Muscle layer of duodenum (tissue), 2 donors: ENCODE data around the gene STAU1.
"Not testable (repeated sequence)": the region's sequence is repeated elsewhere in the genome, so short reads cannot be mapped to it uniquely, and the experiment has no call there.

Experiments used
- H3K27ac ChIP-seq: one replicate; pipeline ENCODE4 v1.7.0; 2013; ENCODE audit warnings: mild to moderate bottlenecking, low read length
- H3K27me3 ChIP-seq: one replicate; pipeline ENCODE4 v1.7.0; 2013; ENCODE audit warnings: low read depth, mild to moderate bottlenecking, control low read depth, low read length
- H3K36me3 ChIP-seq, 2 donors: one replicate each; pipeline ENCODE4 v1.7.0; 2013; ENCODE audit warnings: low read length in 2 of 2, control low read depth in 1 of 2, mild to moderate bottlenecking in 1 of 2; ENCODE audit not compliant: insufficient read depth in 2 of 2, control insufficient read depth in 1 of 2
- H3K4me1 ChIP-seq, 2 donors: one replicate each; pipeline ENCODE4 v1.7.0; 2013; ENCODE audit warnings: low read length in 2 of 2, mild to moderate bottlenecking in 2 of 2, control low read depth in 1 of 2, moderate library complexity in 1 of 2; ENCODE audit not compliant: insufficient read depth in 2 of 2, control insufficient read depth in 1 of 2
- H3K4me3 ChIP-seq, 2 donors: one replicate each; pipeline ENCODE4 v1.7.0; 2013; ENCODE audit warnings: low read length in 2 of 2, low read depth in 1 of 2, mild to moderate bottlenecking in 1 of 2
- H3K9me3 ChIP-seq, 2 donors: one replicate each; pipeline ENCODE4 v1.7.0; 2013; ENCODE audit warnings: low read length in 2 of 2, control low read depth in 1 of 2, mild to moderate bottlenecking in 1 of 2; ENCODE audit not compliant: control insufficient read depth in 1 of 2
- donor health status: healthy.

The STAU1 gene

DNA sequence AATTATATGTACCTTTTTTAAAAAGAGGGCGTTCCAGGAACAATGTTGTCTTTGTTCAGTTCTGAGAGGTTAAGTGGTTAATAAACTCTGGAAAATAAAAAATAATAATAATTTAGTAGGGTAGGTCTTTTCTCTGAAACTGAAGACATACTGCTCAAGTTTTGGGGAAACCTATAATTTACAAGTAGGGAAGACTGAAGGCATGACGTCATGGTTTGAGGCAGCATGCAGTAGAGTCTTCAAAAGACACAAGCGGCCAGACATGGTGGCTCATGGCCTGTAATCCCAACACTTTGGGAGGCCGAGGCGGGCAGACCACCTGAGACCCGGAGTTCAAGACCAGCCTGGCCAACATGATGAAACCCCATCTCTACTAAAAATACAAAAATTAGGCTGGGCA lies 14.0 kb downstream of the STAU1 start:
- Histone ChIP-seq H3K27me3 (no peaks in the 10 kb centered on the region), H3K9me3 (no peaks in the 10 kb centered on the region), H3K4me1 (peaks cover 0 to 3% of the 10 kb centered on the region in 2 donors), H3K4me3 (no peak overlapping the region), H3K36me3 (peaks cover 0 to 12% of the 10 kb centered on the region in 2 donors), H3K27ac (no peak overlapping the region)

DNA sequence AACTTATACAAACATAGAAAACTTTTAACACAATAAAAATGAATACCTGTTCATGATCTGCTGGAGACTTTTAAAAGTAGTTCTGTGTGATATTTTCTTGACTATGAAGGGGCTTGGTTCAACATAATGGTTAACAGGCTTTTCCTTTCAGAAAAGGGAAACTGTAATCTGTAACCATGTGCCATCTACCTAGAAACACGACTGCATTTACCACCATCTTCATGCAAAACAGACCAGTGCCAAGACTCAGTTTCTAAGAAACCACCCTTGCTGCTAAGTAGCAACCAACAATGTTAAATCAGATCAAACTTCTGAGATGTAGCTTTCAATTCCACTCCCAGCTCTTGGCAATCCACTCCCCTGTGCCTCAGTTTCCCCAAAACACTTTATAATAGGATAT lies 15.7 kb downstream of the STAU1 start:
- Histone ChIP-seq H3K27ac (no peak overlapping the region), H3K4me3 (no peak overlapping the region), H3K36me3 (peaks cover 0 to 9% of the 10 kb centered on the region in 2 donors), H3K9me3 (no peaks in the 10 kb centered on the region), H3K4me1 (peaks cover 4 to 8% of the 10 kb centered on the region in 2 donors), H3K27me3 (no peaks in the 10 kb centered on the region)

DNA sequence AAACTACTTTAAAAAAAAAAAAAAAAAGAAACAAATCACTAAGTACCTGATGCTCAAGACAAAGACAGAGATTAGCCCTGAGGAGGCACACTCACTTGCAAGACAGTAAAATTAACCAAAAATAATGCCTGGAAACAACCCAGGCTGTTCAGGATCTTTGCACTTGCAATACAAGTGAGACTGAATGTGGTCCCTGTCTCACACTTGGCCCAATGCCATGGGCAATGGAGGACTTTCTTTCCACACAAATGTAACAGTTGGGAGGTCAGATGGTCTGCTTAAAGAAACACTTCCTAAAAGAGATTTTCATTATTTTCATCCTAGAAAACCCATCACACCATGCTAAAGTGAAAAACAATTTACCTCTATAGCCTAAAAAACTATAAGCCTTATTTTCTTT lies 16.2 kb downstream of the STAU1 start:
- H3K4me1 ChIP-seq, result peaks cover 4 to 13% of the 10 kb centered on the region in 2 donors
- no peak overlapping the region for H3K4me3 ChIP-seq

DNA sequence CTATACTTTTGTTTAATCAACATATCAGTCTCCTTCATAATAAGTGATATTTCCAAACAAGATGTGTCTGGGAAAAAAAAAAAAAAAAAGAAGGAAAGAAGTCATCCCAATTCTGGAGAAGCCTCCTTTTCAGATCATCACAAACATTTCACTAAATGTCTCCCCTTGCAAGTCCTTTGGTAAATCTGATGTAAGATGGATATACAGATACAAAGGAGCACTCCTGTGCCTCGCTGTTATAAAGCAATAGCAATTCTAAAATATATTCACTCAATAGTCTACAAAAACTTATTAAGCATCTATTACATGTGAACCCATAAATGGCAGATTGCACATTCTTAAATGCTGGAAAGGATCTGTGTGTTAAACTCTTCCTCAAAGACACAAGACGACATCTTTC lies 17.4 kb downstream of the STAU1 start:
- H3K27me3 ChIP-seq, result no peaks in the 10 kb centered on the region
- no peaks in the 10 kb centered on the region for H3K9me3 ChIP-seq
- peaks cover 1 to 9% of the 10 kb centered on the region in 2 donors for H3K36me3 ChIP-seq
- peaks cover 4 to 17% of the 10 kb centered on the region in 2 donors for H3K4me1 ChIP-seq
- H3K27ac ChIP-seq, result no peak overlapping the region
- H3K4me3 ChIP-seq, result no peak overlapping the region

More for the DNA sequence above, 16.2 kb downstream of the STAU1 start:
- Histone ChIP-seq H3K9me3 (no peaks in the 10 kb centered on the region), H3K27me3 (no peaks in the 10 kb centered on the region), H3K36me3 (peaks cover 0 to 9% of the 10 kb centered on the region in 2 donors), H3K27ac (no peak overlapping the region)

DNA sequence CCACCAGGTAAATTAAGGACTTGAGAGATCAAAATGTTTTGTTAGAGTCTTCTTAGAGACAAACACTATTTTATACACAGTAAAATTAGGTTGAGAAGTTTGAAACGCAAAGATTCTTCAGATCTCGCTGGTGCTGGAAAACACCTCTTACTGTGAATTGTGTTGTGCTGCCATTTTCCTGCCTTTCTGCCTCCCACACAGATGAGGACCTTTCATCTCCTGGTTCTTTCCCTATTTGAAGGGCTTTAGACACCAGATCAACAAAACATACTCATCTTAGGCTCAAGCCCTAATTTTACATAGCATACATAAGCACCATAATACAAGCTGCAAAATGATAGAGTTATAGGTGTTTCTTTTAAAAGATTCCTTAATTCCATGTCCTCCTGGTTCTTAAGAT lies 18.6 kb downstream of the STAU1 start:
- Histone ChIP-seq H3K27ac (no peak overlapping the region), H3K27me3 (no peaks in the 10 kb centered on the region), H3K9me3 (no peaks in the 10 kb centered on the region), H3K4me3 (no peak overlapping the region), H3K4me1 (peaks cover 4 to 17% of the 10 kb centered on the region in 2 donors), H3K36me3 (peaks cover 8 to 9% of the 10 kb centered on the region in 2 donors)

DNA sequence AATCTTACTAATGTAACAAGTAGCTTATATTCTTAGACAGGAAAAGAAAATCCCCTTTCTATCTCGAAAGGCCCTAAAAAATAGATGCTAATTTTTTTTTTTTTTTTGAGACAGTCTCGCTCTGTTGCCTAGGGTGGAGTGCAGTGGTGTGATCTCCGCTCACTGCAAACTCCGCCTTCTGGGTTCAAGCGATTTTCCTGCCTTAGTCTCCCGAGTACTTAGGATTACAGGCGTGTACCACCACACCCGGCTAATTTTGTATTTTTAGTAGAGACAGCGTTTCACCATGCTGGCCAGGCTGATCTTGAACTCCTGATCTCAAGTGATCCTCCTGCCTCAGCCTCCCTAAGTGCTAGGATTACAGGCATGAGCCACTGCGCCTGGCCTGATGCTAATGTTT lies 19.3 kb downstream of the STAU1 start:
- not testable (repeated sequence) for H3K9me3 ChIP-seq, H3K27ac ChIP-seq, H3K4me3 ChIP-seq, H3K27me3 ChIP-seq
- H3K36me3 ChIP-seq, result peaks cover 7 to 12% of the 10 kb centered on the region in 2 donors
- peaks cover 4 to 17% of the 10 kb centered on the region in 2 donors for H3K4me1 ChIP-seq

DNA sequence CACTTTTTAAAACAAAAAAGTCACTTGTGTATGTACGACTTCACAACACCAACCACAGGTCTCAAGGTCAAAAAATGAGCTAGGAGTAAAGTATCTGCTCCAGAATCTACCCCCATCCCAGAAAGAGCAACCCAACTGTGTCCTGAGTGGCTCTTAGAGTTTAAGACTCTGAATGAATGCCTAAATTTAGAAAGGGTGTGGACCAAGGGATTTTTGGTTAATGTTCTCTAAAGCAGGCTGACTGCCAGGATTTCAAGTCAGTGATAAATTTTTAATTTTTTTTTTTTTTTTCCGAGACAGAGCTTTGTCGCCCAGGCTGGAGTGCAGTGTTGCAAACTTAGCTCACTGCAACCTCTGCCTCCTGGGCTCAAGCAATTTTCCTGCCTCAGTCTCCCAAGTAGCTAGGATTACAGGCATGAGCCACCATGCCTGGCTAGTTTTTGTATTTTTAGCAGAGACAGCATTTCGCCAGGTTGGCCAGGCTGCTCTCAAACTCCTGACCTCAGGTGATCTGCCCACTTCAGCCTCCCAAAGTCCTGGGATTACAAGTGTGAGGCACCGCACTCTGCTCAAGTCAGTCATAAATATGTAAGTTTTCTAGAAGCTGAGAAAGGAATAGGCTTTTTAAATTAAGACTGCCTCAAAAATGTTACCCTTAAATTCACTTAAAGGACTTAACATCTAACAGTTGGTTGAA lies 20.2 kb downstream of the STAU1 start:
- Histone ChIP-seq H3K4me1 (peaks cover 4 to 17% of the 10 kb centered on the region in 2 donors), H3K9me3 (no peaks in the 10 kb centered on the region), H3K27ac (no peak overlapping the region), H3K27me3 (no peaks in the 10 kb centered on the region), H3K36me3 (peaks cover 0 to 12% of the 10 kb centered on the region in 2 donors), H3K4me3 (no peak overlapping the region)

DNA sequence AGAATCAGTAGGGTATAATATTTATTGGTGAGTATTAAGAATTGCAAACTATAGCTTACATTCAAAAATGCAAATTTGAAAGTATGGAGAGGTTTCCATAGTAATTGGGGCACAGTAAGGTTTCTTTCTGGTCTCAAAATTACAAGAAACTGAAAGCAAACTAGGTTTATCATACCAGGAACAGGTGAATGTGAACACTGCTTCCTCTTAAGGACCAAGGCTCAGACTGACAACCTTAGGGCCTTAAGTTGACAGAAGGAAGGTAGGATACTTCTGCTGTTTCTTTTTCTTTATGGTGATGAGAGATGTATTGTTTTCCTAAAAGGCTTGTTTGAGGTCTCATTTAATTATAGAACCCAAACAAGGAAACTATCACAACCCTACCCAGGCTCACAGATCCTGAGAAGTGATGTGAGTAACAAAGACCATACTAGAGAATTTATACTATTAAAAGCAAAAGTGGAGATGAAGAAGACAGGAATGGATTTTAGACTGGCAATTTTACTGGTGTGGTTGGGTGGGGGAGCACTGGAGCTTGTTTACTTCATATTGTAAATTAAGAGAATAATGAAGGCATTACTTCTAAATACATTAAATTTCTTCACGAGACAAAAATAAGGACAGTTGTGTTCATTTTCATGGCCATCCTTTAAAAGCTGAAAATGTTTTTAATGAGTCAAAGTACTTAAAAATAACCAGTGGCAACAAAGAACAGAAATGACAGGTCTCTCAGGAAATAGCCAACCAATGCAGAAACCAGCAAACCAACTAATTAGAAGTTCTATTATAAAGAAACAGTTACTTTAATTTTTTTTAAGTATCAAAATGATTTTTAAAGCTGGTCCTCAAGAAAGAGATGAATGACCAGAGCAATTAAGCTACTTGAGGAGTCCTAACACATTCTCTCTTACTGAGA lies 21.3 kb downstream of the STAU1 start:
- Histone ChIP-seq H3K4me1 (peaks cover 4 to 17% of the 10 kb centered on the region in 2 donors), H3K27me3 (no peaks in the 10 kb centered on the region), H3K9me3 (no peaks in the 10 kb centered on the region), H3K36me3 (peaks cover 0 to 12% of the 10 kb centered on the region in 2 donors), H3K27ac (no peak overlapping the region), H3K4me3 (no peak overlapping the region)

DNA sequence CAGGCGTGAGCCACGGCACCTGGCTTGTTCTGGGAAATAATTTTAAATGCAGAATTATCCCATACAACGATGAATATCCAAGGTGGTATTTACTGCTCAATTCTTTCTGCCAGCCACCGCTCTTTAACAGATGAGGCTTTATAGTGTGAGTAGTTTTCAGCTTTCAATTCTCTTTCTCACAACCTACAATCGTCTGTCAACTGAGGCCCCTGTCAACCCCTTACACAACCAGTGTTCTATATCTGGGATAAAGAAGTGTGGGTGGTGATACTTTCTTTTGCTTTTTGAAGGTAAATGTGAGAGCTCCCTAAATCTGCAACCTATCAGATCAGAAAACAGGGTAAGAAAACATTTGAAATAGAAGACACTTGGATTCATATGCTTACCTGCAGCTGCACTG lies 22.5 kb downstream of the STAU1 start:
- Histone ChIP-seq H3K27me3 (no peaks in the 10 kb centered on the region), H3K4me1 (peaks cover 4 to 17% of the 10 kb centered on the region in 2 donors), H3K36me3 (peaks cover 0 to 12% of the 10 kb centered on the region in 2 donors), H3K27ac (no peak overlapping the region), H3K4me3 (no peak overlapping the region), H3K9me3 (no peaks in the 10 kb centered on the region)

DNA sequence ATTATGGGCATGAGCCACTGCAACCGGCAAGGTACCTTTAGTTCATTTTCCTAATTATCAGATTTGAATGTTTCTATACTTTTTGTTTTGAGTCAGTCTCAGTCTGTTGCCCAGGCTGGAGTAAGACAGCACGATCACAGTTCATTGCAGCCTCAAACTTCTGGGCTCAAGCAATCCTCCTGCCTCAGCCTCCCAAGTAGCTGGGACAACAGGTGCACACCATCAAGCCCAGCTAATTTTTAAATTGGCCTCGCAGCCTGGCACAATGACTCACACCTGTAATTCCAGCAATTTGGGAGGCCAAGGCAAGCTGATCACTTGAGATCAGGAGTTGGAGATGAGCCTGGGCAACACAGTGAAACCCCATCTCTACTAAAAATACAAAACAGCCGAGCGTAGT lies 24.4 kb downstream of the STAU1 start:
- Histone ChIP-seq H3K4me3 (no peak overlapping the region), H3K9me3 (no peaks in the 10 kb centered on the region), H3K27ac (no peak overlapping the region), H3K27me3 (no peaks in the 10 kb centered on the region), H3K36me3 (peaks cover 7 to 12% of the 10 kb centered on the region in 2 donors), H3K4me1 (peaks cover 4 to 17% of the 10 kb centered on the region in 2 donors)

DNA sequence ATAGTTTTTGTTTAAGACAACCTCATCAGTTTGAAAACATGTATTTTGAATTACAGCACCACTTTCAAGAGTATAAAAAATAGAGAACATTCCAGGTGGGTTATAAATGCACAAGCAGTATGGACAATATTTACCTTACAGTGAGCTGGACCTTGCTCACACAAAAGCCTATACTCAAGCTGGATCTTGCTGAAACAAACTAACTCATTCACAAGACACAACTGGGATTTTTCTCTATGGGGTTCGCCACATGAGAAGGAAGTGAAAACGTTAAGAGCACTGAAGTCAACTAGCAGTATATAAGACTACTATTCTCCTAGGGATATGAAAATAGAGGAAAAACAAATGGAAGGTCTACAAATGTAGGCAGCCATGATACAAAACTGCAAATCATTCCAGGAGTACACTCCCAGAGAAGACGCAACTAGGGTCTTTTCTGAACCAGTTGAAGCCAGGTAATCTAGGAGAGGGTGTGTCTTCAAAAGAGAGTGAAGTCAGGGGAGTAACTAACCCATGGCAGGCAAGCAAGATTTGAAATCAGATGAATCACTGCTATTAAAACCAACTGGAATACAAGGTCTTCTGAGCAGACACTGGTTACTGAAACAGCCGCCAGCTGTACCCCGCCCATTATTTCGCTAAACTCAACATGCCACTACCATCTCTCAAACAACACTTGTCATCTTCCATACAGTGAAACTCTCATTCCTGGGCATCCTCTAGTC lies 26.5 kb downstream of the STAU1 start:
- H3K27ac ChIP-seq, result no peak overlapping the region
- H3K4me1 ChIP-seq, result peaks cover 0 to under 1% of the 10 kb centered on the region in 2 donors
- no peaks in the 10 kb centered on the region for H3K27me3 ChIP-seq
- no peak overlapping the region for H3K4me3 ChIP-seq
- no peaks in the 10 kb centered on the region for H3K9me3 ChIP-seq
- H3K36me3 ChIP-seq, result peaks cover 7 to 12% of the 10 kb centered on the region in 2 donors
